Esophagus muscularis mucosa (tissue), 4 donors: Measurements from ENCODE around the gene PSME2. TPM values are rescaled to one million over a fixed set of nuclear protein-coding genes. Genes with fewer than 3 reads are reported as not detected.
"Not testable (repeated sequence)": the region's sequence is repeated elsewhere in the genome, so short reads cannot be mapped to it uniquely, and the experiment has no call there.

Experiments
- DNase-seq: peaks from one replicate; pipeline ENCODE4 v3.0.0-alpha.2; 2017; ENCODE audit errors: extremely low spot score
- H3K27ac ChIP-seq, 4 donors: fragments of 200-600 bp; sonication (generic); replicated peaks in 1 of 4; 1 replicate in 3 of 4; 2 replicates in 1 of 4; pipeline ENCODE4 v1.5.1; 2016 to 2019; ENCODE audit warnings: mild to moderate bottlenecking in 1 of 4
- H3K27me3 ChIP-seq, 4 donors: fragments of 200-600 bp; sonication (generic); one replicate each; pipeline versions ENCODE4 v1.5.1 to v1.6.0; 2016 to 2019
- H3K36me3 ChIP-seq, 4 donors: fragments of 200-600 bp; sonication (generic); one replicate each; pipeline ENCODE4 v1.5.1; 2016 to 2019
- H3K4me1 ChIP-seq, 4 donors: fragments of 200-600 bp; sonication (generic); one replicate each; pipeline ENCODE4 v1.5.1; 2016 to 2019
- H3K4me3 ChIP-seq, 4 donors: fragments of 200-600 bp; sonication (generic); 1 replicate in 2 of 4; 2 replicates in 2 of 4; pipeline ENCODE4 v1.5.1; 2016 to 2019; ENCODE audit warnings: mild to moderate bottlenecking in 4 of 4, moderate library complexity in 1 of 4
- H3K9me3 ChIP-seq, 4 donors: fragments of 200-600 bp; sonication (generic); 1 replicate in 3 of 4; 2 replicates in 1 of 4; pipeline ENCODE4 v1.5.1; 2016 to 2019
- CTCF ChIP-seq, 3 experiments: fragments of 200-600 bp in 2 of 3; fragments of 450-650 bp in 1 of 3; sonication (generic) in 2 of 3; IDR thresholded peaks; one replicate each; pipeline ENCODE4 v1.5.1; 2017 to 2019; ENCODE audit warnings: antibody characterized with exemption in 3 of 3, mild to moderate bottlenecking in 2 of 3, moderate library complexity in 1 of 3
- EP300 ChIP-seq: sonication (generic); formaldehyde crosslinking; IDR thresholded peaks from one replicate; pipeline ENCODE4 v1.6.1; 2017; ENCODE audit warnings: antibody characterized with exemption
- POLR2A ChIP-seq: fragments of 450-650 bp; IDR thresholded peaks from one replicate; pipeline ENCODE4 v1.6.1; 2017; ENCODE audit warnings: antibody characterized with exemption, moderate library complexity, mild to moderate bottlenecking, low read depth
- POLR2AphosphoS5 ChIP-seq, 2 donors: sonication (generic); formaldehyde crosslinking; IDR thresholded peaks; one replicate each; pipeline ENCODE4 v1.6.1; 2017; ENCODE audit warnings: antibody characterized with exemption in 2 of 2
- WGBS: methylation state at CpG from one replicate; pipeline ENCODE4 v1.1.5; 2018; 5-methylcytosine and 5-hydroxymethylcytosine counted together
- intact Hi-C: fragments of 100-400 bp; cut with DNase I; formaldehyde crosslinking; loops from one replicate; pipeline ENCODE4 v1.15.1; 2023
- total RNA-seq, 4 donors: library from RNA; depleted of rRNA; stranded (reverse); fragments of >200 nt; gene quantifications; one replicate each; pipeline versions ENCODE4 v1.1.0 to v1.2.1, GENCODE V29; 2016

Gene PSME2
- total RNA-seq, 4 donors from 2014 or later: 32.8 to 64.3 (median 42.6) TPM

DNA sequence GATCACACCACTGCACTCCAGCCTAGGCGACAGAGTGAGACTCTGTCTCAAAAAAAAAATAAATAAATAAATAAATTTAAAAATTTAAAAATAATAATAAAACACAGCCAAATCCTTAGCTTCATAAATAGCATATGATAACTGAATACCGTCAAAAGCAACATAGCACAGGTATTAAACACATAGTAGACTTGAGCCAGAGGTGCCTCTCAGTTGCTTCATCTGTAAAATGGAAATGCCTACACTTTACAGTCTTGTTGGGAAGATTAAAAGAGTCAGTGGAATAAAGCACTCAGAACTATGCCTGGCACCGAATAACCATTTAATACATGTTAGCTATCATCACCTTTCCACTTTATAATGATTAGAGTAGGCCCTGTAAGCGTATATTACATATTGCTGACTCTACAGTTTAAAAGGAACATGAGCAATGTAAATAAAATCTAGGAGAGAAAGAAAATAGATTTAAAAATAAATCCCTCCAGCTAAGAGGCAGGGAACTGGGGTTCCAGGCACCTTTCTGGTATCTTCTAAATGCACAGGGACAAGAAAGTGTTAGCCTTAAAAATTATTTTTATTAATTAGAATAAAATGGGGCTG lies 39.6 kb downstream of the PSME2 start:
- H3K36me3 ChIP-seq: peaks cover 0 to 8% (median 6%) of the 10 kb centered on the region in 4 donors

GRCh38 chr14:24105609-24106239 lies 40.7 kb downstream of the PSME2 start:
- intact Hi-C loops: loop anchor here (5.0 kb wide), 1 partner anchor 57 kb away; the partner anchor contains the start of gene IRF9
- H3K27me3 ChIP-seq, DNase-seq, H3K4me3 ChIP-seq, H3K27ac ChIP-seq, H3K9me3 ChIP-seq: not testable (repeated sequence)
- WGBS: 93% methylated on average over 8 of the region's 8 CpGs
- H3K4me1 ChIP-seq: peaks cover 5 to 13% (median 10%) of the 10 kb centered on the region in 4 donors
- peaks cover 0 to 11% (median 6%) of the 10 kb centered on the region in 4 donors for H3K36me3 ChIP-seq

More for the DNA sequence above, 39.6 kb downstream of the PSME2 start:
- no peak for TF ChIP-seq EP300
- no peak for TF ChIP-seq POLR2A
- TF ChIP-seq POLR2AphosphoS5 (IDR thresholded peaks at IDR 0.05): no peak
- no peak for TF ChIP-seq CTCF (IDR thresholded peaks at IDR 0.05)
- intact Hi-C loops: loop anchor here (5.0 kb wide), 1 partner anchor 56 kb away; the partner anchor contains the start of gene IRF9
- DNase-seq: no peak
- H3K4me1 ChIP-seq: peaks cover 5 to 13% (median 11%) of the 10 kb centered on the region in 4 donors
- H3K27me3 ChIP-seq: no peaks in the 10 kb centered on the region
- WGBS: 89% methylated on average over 4 of the region's 4 CpGs
- H3K9me3 ChIP-seq: no peaks in the 10 kb centered on the region
- no peak overlapping the region for H3K27ac ChIP-seq
- no peak overlapping the region for H3K4me3 ChIP-seq

GRCh38 chr14:24103451-24103850 lies 43.0 kb downstream of the PSME2 start:
- Histone ChIP-seq H3K4me3 (no peak overlapping the region), H3K27me3 (no peaks in the 10 kb centered on the region), H3K36me3 (peaks cover 0 to 34% (median 20%) of the 10 kb centered on the region in 4 donors), H3K9me3 (no peaks in the 10 kb centered on the region), H3K27ac (no peak overlapping the region), H3K4me1 (peaks cover 0 to 5% (median 1%) of the 10 kb centered on the region in 4 donors)
- intact Hi-C loops: no loop called here
- DNase-seq: no peak
- TF ChIP-seq EP300 (no peak), POLR2AphosphoS5 (IDR thresholded peaks at IDR 0.05) (no peak), POLR2A (no peak), CTCF (IDR thresholded peaks at IDR 0.05) (no peak)
- WGBS: 93% methylated on average over 12 of the region's 13 CpGs

DNA sequence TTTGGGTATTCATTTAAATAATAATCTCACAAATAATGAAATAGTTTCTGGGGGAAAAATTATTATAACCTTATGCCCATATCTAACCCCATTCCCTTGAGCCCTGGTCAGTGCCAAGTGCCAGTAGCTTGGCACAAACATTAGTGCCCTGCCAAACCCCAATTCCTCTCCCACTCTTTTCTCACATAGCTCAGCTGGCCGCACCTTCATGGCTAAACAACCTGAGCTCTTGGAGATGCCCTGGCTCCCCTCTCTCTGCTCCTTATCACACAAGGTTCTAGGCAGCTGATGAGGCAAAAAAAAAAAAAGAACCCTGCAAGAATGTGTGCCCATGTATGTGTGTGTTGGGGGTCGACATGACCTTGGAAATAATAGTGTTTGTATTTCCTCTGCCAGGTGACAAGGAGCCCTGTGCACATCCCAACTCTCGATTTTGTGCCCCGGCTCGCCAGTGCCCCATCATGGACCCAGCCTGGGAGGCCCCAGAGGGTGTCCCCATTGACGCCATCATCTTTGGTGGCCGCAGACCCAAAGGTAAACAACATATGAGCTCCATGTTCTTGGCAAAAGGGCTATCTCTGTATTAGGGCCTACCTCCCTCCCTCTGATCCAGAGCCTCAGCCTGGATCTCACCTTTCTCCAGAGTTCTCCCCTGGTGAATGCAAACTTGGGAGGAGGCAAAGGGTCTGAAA lies 43.9 kb downstream of the PSME2 start:
- Histone ChIP-seq H3K36me3 (peaks cover 5 to 39% (median 24%) of the 10 kb centered on the region in 4 donors), H3K27ac (no peak overlapping the region), H3K27me3 (no peaks in the 10 kb centered on the region), H3K9me3 (no peaks in the 10 kb centered on the region), H3K4me3 (no peak overlapping the region), H3K4me1 (no peaks in the 10 kb centered on the region)
- WGBS: 94% methylated on average over 7 of the region's 7 CpGs
- no peak for TF ChIP-seq EP300
- no peak for TF ChIP-seq POLR2A
- DNase-seq: no peak
- intact Hi-C loops: no loop called here

GRCh38 chr14:24100982-24101494 lies 45.4 kb downstream of the PSME2 start:
- 100% methylated on average over 3 of the region's 3 CpGs for WGBS
- Histone ChIP-seq H3K36me3 (peaks cover 5 to 39% (median 24%) of the 10 kb centered on the region in 4 donors), H3K9me3 (no peaks in the 10 kb centered on the region), H3K4me1 (no peaks in the 10 kb centered on the region), H3K27me3 (no peaks in the 10 kb centered on the region), H3K27ac (no peak overlapping the region), H3K4me3 (no peak overlapping the region)
- TF ChIP-seq POLR2AphosphoS5 (IDR thresholded peaks at IDR 0.05): no peak
- no peak for DNase-seq
- intact Hi-C loops: no loop called here
